Keratinocyte (primary cell): Measurements from ENCODE around the gene MYO10. TPM values are rescaled to one million over a fixed set of nuclear protein-coding genes. Genes with fewer than 3 reads are reported as not detected.

ENCODE experiments used
- DNase-seq: peaks from one replicate; pipeline ENCODE4 v3.0.0-alpha.2; 2011; ENCODE audit warnings: low read depth, missing footprints, low spot score
- FAIRE-seq: peaks from 2 replicates; lab custom pipeline; 2011; peaks lifted over from hg19 to GRCh38; lab: Jason Lieb, UNC
- H2AFZ ChIP-seq: 2 replicates; pipeline ENCODE4 v1.6.0; 2012; ENCODE audit warnings: low read length, control low read depth, inconsistent platforms; ENCODE audit not compliant: control insufficient read depth
- H3K27ac ChIP-seq: 2 replicates; pipeline ENCODE4 v1.5.1; 2011; ENCODE audit warnings: low read length; ENCODE audit not compliant: control insufficient read depth, insufficient read depth
- H3K27me3 ChIP-seq: 3 replicates; pipeline ENCODE4 v1.6.0; 2011; ENCODE audit warnings: low read length; ENCODE audit not compliant: control insufficient read depth, insufficient read depth; ENCODE audit errors: extremely low read depth
- H3K36me3 ChIP-seq, 2 experiments: 2 replicates in 1 of 2; 3 replicates in 1 of 2; pipeline ENCODE4 v1.5.1; 2011; ENCODE audit warnings: low read length in 2 of 2, mild to moderate bottlenecking in 1 of 2; ENCODE audit not compliant: control insufficient read depth in 2 of 2, insufficient read depth in 2 of 2; ENCODE audit errors: extremely low read depth in 1 of 2
- H3K4me1 ChIP-seq: 3 replicates; pipeline ENCODE4 v1.5.1; 2011; ENCODE audit warnings: low read length; ENCODE audit not compliant: control insufficient read depth, insufficient read depth; ENCODE audit errors: extremely low read depth
- H3K4me2 ChIP-seq: 3 replicates; pipeline ENCODE4 v1.6.0; 2011; ENCODE audit warnings: low read depth, low read length; ENCODE audit not compliant: control insufficient read depth, insufficient read depth; ENCODE audit errors: extremely low read depth
- H3K4me3 ChIP-seq, 3 experiments: fragments of 200-600 bp in 1 of 3; sonication (generic) in 1 of 3; 2 replicates in 2 of 3; 3 replicates in 1 of 3; pipeline ENCODE4 v1.5.1; 2011 to 2016; ENCODE audit warnings: low read length in 3 of 3, mild to moderate bottlenecking in 3 of 3, control low read depth in 2 of 3, inconsistent platforms in 1 of 3, low read depth in 1 of 3, mixed read lengths in 1 of 3, mixed run types in 1 of 3, moderate library complexity in 1 of 3; ENCODE audit not compliant: control insufficient read depth in 2 of 3, insufficient read depth in 2 of 3; ENCODE audit errors: extremely low read depth in 1 of 3
- H3K79me2 ChIP-seq: 2 replicates; pipeline ENCODE4 v1.6.0; 2012; ENCODE audit warnings: low read length; ENCODE audit not compliant: control insufficient read depth, insufficient read depth
- H3K9ac ChIP-seq: 3 replicates; pipeline ENCODE4 v1.6.0; 2011; ENCODE audit warnings: low read length; ENCODE audit not compliant: control insufficient read depth, insufficient read depth; ENCODE audit errors: extremely low read depth
- H3K9me1 ChIP-seq: 3 replicates; pipeline ENCODE4 v1.6.0; 2011; ENCODE audit warnings: low read length; ENCODE audit not compliant: control insufficient read depth, insufficient read depth; ENCODE audit errors: extremely low read depth
- H3K9me3 ChIP-seq: 2 replicates; pipeline ENCODE4 v1.5.1; 2012; ENCODE audit warnings: low read depth, low read length; ENCODE audit not compliant: control insufficient read depth
- H4K20me1 ChIP-seq: 3 replicates; pipeline ENCODE4 v1.6.0; 2011; ENCODE audit warnings: low read length; ENCODE audit not compliant: control insufficient read depth, insufficient read depth; ENCODE audit errors: extremely low read depth
- CTCF ChIP-seq, 3 experiments: IDR thresholded peaks in 1 of 3; conservative IDR thresholded peaks in 1 of 3; optimal IDR thresholded peaks in 1 of 3; 2 replicates in 2 of 3; 3 replicates in 1 of 3; pipeline versions ENCODE3 to v1.5.1; 2011; ENCODE audit warnings: low read length in 3 of 3, mild to moderate bottlenecking in 3 of 3, moderate library complexity in 2 of 3, control low read depth in 1 of 3, inconsistent platforms in 1 of 3; ENCODE audit not compliant: insufficient read depth in 2 of 3; ENCODE audit errors: extremely low read depth in 1 of 3
- EZH2 ChIP-seq: IDR thresholded peaks from one replicate; pipeline ENCODE4 v1.6.1; 2012; ENCODE audit warnings: inconsistent platforms, mild to moderate bottlenecking, low read length, moderate library complexity
- dilution Hi-C: fragments of 300-500 bp; cut with MboI; formaldehyde crosslinking; loops from one replicate; pipeline ENCODE4 v1.7.0; 2020; ENCODE audit warnings: low sequenced_read_pairs; ENCODE audit not compliant: extremely low pct_ligation_motif_present
- polyA plus RNA-seq, 5 experiments: library from polyadenylated mRNA; depleted of rRNA in 3 of 5; stranded (reverse) in 3 of 5; stranded (forward) in 1 of 5; unstranded in 1 of 5; fragments of >200 nt; gene quantifications; 1 replicate in 1 of 5; 2 replicates in 3 of 5; 3 replicates in 1 of 5; pipeline versions ENCODE4 v1.2.1 to v1.2.3, GENCODE V29; 2011 to 2012; ENCODE audit warnings: missing spikeins in 2 of 5, low read depth in 1 of 5, low replicate concordance in 1 of 5

Gene MYO10
- polyA plus RNA-seq, 1 donor (not counting 4 experiments of a cell fraction or from before 2014, with no cell fraction given) = 22.0 TPM

DNA sequence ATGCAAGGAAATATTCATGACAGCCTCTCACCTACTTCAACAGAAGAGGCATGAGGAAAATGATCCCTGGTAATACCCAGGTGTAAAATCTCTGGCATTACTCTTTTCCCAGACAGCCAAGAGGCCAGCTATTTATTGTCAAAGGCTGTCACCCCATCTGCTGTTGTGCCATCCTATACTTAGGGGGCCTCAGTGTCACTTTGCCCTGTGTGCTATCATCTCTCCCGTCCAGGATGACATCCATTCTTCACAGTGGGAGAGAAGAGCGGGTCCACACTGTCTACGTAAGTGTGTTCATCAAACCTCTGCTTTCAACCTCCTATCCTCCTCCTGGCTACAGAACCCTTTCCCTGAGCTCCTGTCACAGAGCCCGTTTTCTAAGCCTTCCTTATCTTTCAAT lies 82.6 kb downstream of the MYO10 start:
- no peak overlapping the region for H3K4me2 ChIP-seq
- TF ChIP-seq EZH2 = no peak
- no peak for TF ChIP-seq CTCF (optimal IDR thresholded peaks at IDR 0.05 in 1 of 3, IDR thresholded peaks at IDR 0.05 in 1 of 3, conservative IDR thresholded peaks at IDR 0.05 in 1 of 3; ENCODE audit: extremely low read depth in 1 of 3, insufficient read depth in 2 of 3, low read length in 3 of 3)
- no peak for FAIRE-seq
- H3K4me1 ChIP-seq = peaks cover 23% of the 10 kb centered on the region
- H3K9me1 ChIP-seq = peaks cover 4% of the 10 kb centered on the region
- no peak overlapping the region for H3K9ac ChIP-seq
- DNase-seq = no peak
- no peak overlapping the region for H3K27ac ChIP-seq
- peaks cover 74% of the 10 kb centered on the region for H3K79me2 ChIP-seq
- peaks cover 0 to 8% of the 10 kb centered on the region in 2 experiments for H3K36me3 ChIP-seq
- H2AFZ ChIP-seq = no peak overlapping the region
- peaks cover 15% of the 10 kb centered on the region for H4K20me1 ChIP-seq
- no peaks in the 10 kb centered on the region for H3K27me3 ChIP-seq
- H3K4me3 ChIP-seq = no peak overlapping the region
- dilution Hi-C loops = no loop called here
- no peaks in the 10 kb centered on the region for H3K9me3 ChIP-seq

DNA sequence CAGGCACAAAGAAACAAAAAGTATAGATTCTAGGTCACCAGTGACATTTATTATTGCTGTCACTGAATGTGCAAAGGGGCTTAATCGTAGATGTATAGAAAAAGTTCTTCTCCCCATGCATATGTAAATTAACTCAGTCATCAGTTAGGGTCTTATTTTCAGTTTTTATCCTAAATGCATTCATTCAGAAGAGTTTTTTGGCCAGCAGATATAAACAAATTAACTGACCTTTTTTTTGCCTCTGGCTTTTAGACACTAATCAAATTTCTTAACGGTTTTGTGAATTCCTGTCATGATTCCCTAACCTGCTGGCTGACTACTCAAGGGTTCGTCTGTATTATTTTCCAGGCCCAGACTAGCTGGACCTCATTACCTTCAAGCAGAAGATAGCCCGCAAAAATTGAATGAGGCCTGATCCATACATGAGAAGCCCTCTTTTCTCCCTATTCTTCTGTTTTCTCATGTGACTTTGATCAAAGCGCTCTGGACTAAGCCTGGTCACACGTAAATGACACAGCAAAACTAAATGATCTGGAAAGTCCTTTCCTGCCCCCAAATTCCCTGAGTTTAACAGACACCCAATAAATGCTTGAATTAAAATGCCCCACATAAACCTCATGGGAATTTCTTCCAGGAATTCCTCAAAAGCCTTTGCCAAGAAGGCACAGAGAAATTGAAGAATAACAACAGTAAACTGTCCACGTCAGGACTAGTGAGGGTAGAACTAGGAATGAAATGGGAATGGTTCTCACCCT lies 83.7 kb downstream of the MYO10 start:
- Histone ChIP-seq H3K27ac (no peak overlapping the region), H3K4me1 (peaks cover 18% of the 10 kb centered on the region), H3K9me1 (peaks cover 4% of the 10 kb centered on the region), H3K4me2 (no peak overlapping the region), H3K9me3 (no peaks in the 10 kb centered on the region), H4K20me1 (peaks cover 12% of the 10 kb centered on the region), H3K36me3 (peaks cover 0 to 6% of the 10 kb centered on the region in 2 experiments), H3K27me3 (no peaks in the 10 kb centered on the region), H3K4me3 (no peak overlapping the region), H2AFZ (no peak overlapping the region), H3K79me2 (peaks cover 78% of the 10 kb centered on the region), H3K9ac (no peak overlapping the region)
- FAIRE-seq = no peak
- dilution Hi-C loops = no loop called here
- DNase-seq = no peak
- no peak for TF ChIP-seq CTCF (optimal IDR thresholded peaks at IDR 0.05 in 1 of 3, IDR thresholded peaks at IDR 0.05 in 1 of 3, conservative IDR thresholded peaks at IDR 0.05 in 1 of 3; ENCODE audit: extremely low read depth in 1 of 3, insufficient read depth in 2 of 3, low read length in 3 of 3)
- no peak for TF ChIP-seq EZH2
